ENCODE results near the gene TNFAIP8. TPM values are rescaled to one million over a fixed set of nuclear protein-coding genes. Genes with fewer than 3 reads are reported as not detected.

The TNFAIP8 gene
- total RNA-seq, 1 experiment from 2014 or later: 16.4 TPM

DNA sequence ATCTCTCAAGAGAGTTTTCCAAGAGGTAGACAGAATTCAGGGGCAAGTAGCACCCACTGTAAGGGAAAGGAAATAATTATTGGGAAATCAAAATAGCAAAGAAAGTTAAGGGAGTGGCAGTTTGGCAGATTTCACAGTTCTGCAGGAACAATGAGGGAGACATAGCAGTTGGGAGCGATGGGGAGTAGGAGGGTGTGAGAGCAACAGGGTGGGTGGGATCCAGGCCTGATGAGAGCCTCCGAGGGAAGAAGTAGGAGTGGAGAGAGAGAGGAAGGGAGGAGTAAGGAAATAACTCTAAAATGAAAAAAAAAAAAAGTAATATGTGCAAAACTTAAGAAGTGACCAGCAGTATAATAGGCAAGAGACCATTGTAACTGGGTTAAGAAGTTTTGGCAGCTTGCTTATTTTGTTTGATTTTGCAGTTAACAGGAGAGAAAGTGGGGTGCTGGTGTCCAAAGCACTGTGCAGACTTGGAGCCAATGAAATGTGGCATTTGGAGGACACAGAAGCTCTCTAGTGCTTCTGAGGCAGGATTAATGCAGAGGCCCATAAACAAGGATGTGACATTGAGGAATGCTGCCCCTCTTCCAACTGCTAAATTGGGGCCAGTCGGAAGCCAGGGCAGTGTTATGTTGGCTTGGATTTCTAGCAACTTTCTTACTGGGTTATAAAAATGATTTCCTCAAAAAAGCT is 10.2 kb downstream of the TNFAIP8 start:
- CTCF ChIA-PET: no interaction called here
- peaks cover 42% of the 10 kb centered on the region for H3K4me1 ChIP-seq (replicated peaks; ENCODE audit: insufficient read depth)

DNA sequence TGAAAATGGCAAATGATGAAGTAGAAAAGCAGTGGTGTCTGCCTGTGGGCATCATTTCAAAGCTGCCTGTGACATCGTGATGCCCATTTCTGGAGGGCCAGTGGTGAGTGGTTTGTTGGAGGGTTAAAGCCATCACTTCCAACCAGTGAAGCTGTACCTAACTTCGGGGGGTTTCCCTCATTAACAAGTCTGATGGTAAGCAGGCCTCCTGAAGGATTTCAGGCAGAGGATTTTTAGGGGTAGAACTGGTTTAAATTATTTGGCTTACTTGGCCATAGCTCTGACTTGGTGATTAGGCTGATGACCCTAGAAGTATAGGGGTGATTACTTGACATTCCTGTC is 10.7 kb downstream of the TNFAIP8 start:
- H3K4me2 ChIP-seq: 0 out of 2 replicates have a peak overlapping the region, but pooled peaks have one; percentile 5
- POLR2A ChIA-PET (ENCODE audit: unreplicated experiment): no interaction called here
- no peaks in the 10 kb centered on the region for H3K36me3 ChIP-seq (ENCODE audit: low read depth)
- H3F3A ChIP-seq (ENCODE audit: insufficient read depth, low read depth): peaks cover under 1% of the 10 kb centered on the region; the same call in 1 of the 2 replicates
- no peaks in the 10 kb centered on the region for H3K9me2 ChIP-seq (ENCODE audit: insufficient read depth)
- H3K27me3 ChIP-seq (ENCODE audit: insufficient read depth, low read depth): no peaks in the 10 kb centered on the region
- CTCF ChIA-PET: no interaction called here
- H3K79me2 ChIP-seq (ENCODE audit: low read depth): peaks cover 67% of the 10 kb centered on the region
- H3K4me1 ChIP-seq (replicated peaks; ENCODE audit: insufficient read depth): peaks cover 37% of the 10 kb centered on the region
- H4K20me1 ChIP-seq (ENCODE audit: insufficient read depth): no peaks in the 10 kb centered on the region
- H3K9me3 ChIP-seq (ENCODE audit: insufficient read depth, low read depth): no peaks in the 10 kb centered on the region
- intact Hi-C loops (cut with micrococcal nuclease; ENCODE audit: unreplicated experiment): no loop called here
- no peak overlapping the region for H3K4me3 ChIP-seq
- DNase-seq: no peak
- H3K27ac ChIP-seq: no peak overlapping the region
- TF ChIP-seq, protein P1, sequence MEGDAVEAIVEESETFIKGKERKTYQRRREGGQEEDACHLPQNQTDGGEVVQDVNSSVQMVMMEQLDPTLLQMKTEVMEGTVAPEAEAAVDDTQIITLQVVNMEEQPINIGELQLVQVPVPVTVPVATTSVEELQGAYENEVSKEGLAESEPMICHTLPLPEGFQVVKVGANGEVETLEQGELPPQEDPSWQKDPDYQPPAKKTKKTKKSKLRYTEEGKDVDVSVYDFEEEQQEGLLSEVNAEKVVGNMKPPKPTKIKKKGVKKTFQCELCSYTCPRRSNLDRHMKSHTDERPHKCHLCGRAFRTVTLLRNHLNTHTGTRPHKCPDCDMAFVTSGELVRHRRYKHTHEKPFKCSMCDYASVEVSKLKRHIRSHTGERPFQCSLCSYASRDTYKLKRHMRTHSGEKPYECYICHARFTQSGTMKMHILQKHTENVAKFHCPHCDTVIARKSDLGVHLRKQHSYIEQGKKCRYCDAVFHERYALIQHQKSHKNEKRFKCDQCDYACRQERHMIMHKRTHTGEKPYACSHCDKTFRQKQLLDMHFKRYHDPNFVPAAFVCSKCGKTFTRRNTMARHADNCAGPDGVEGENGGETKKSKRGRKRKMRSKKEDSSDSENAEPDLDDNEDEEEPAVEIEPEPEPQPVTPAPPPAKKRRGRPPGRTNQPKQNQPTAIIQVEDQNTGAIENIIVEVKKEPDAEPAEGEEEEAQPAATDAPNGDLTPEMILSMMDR (conservative IDR thresholded peaks at IDR 0.05): no peak
- TF ChIP-seq EZH2 (IDR thresholded peaks at IDR 0.05; ENCODE audit: low read depth): no peak
- BruUV-seq (replicated peaks): no TSS peak
- no peak overlapping the region for H2AFZ ChIP-seq

More for the DNA sequence above, 10.2 kb downstream of the TNFAIP8 start:
- Histone ChIP-seq H2AFZ (no peak overlapping the region), H3K36me3 (ENCODE audit: low read depth) (no peaks in the 10 kb centered on the region), H3K27me3 (ENCODE audit: insufficient read depth, low read depth) (no peaks in the 10 kb centered on the region), H3K9me3 (ENCODE audit: insufficient read depth, low read depth) (no peaks in the 10 kb centered on the region), H3K4me2 (no peak overlapping the region), H3F3A (ENCODE audit: insufficient read depth, low read depth) (peaks cover 6% of the 10 kb centered on the region; the same call in 1 of the 2 replicates), H4K20me1 (ENCODE audit: insufficient read depth) (no peaks in the 10 kb centered on the region), H3K79me2 (ENCODE audit: low read depth) (peaks cover 72% of the 10 kb centered on the region), H3K9me2 (ENCODE audit: insufficient read depth) (no peaks in the 10 kb centered on the region), H3K4me3 (no peak overlapping the region), H3K27ac (peak overlapping the region; percentile 17; the same call in 1 of the 2 replicates)
- no peak for DNase-seq
- TF ChIP-seq, protein P1 (conservative IDR thresholded peaks at IDR 0.05): no peak
- BruUV-seq (replicated peaks): no TSS peak
- intact Hi-C loops (cut with micrococcal nuclease; ENCODE audit: unreplicated experiment): no loop called here
- POLR2A ChIA-PET (ENCODE audit: unreplicated experiment): no interaction called here

- H2AFZ ChIP-seq: no peak overlapping the region
Measured at GRCh38 chr5:119367502-119368237, 11.9 kb downstream of the TNFAIP8 start.

More at GRCh38 chr5:119367502-119368237, 11.9 kb downstream of the TNFAIP8 start:
- Histone ChIP-seq H3K27ac (no peak overlapping the region), H3K27me3 (ENCODE audit: insufficient read depth, low read depth) (no peaks in the 10 kb centered on the region), H3K9me2 (ENCODE audit: insufficient read depth) (no peaks in the 10 kb centered on the region), H4K20me1 (ENCODE audit: insufficient read depth) (no peaks in the 10 kb centered on the region), H3F3A (ENCODE audit: insufficient read depth, low read depth) (no peaks in the 10 kb centered on the region), H3K4me3 (no peak overlapping the region), H3K9me3 (ENCODE audit: insufficient read depth, low read depth) (no peaks in the 10 kb centered on the region), H3K4me2 (peak overlapping the region; percentile 7; the same call in 1 of the 2 replicates), H3K79me2 (ENCODE audit: low read depth) (peaks cover 56% of the 10 kb centered on the region), H3K36me3 (ENCODE audit: low read depth) (no peaks in the 10 kb centered on the region), H3K4me1 (replicated peaks; ENCODE audit: insufficient read depth) (peaks cover 30% of the 10 kb centered on the region)
- BruUV-seq (replicated peaks): no TSS peak
- no peak for DNase-seq
- POLR2A ChIA-PET (ENCODE audit: unreplicated experiment): interaction anchor here (0.6 kb wide), 1 partner anchor 99 kb away, joined by 3 read pairs; no protein-coding TSS in a partner anchor
- intact Hi-C loops (cut with micrococcal nuclease; ENCODE audit: unreplicated experiment): no loop called here
- CTCF ChIA-PET: no interaction called here
- TF ChIP-seq EZH2 (IDR thresholded peaks at IDR 0.05; ENCODE audit: low read depth): no peak
- TF ChIP-seq, protein P1 (conservative IDR thresholded peaks at IDR 0.05): no peak
